Caco-2 (cell line): Measurements from ENCODE around the gene CD40. TPM values are rescaled to one million over a fixed set of nuclear protein-coding genes. Genes with fewer than 3 reads are reported as not detected.

Experiments
- BruUV-seq: library from RNA; stranded (reverse); fragments of 400-500 nt; replicated peaks from 2 replicates; lab custom pipeline; 2021; lab: Mats Ljungman, UMichigan
- CTCF ChIA-PET: fragments of 300-600 bp; sonication (Branson Sonifier 250); formaldehyde crosslinking; loops from one replicate; lab custom pipeline; 2022; ENCODE audit warnings: antibody characterized with exemption; lab: Charles Lee
- POLR2A ChIA-PET: fragments of 300-600 bp; sonication (Branson Sonifier 250); formaldehyde crosslinking; loops from one replicate; lab custom pipeline; 2022; ENCODE audit warnings: antibody characterized with exemption; lab: Charles Lee
- DNase-seq, 2 experiments: peaks; one replicate each; pipeline versions ENCODE4 v3.0.0 to v3.0.0-alpha.2; 2020 to 2022
- H3K27me3 ChIP-seq: replicated peaks from 2 replicates; pipeline ENCODE4 v1.6.0; 2011; ENCODE audit warnings: low read length; ENCODE audit not compliant: control insufficient read depth, insufficient read depth
- H3K36me3 ChIP-seq: 2 replicates; pipeline ENCODE4 v1.5.1; 2011; ENCODE audit warnings: low read length; ENCODE audit not compliant: control insufficient read depth, insufficient read depth
- H3K4me1 ChIP-seq: fragments of 250-450 bp; sonication (Bioruptor Pico); 2 replicates; pipeline ENCODE4 v1.5.1; 2020; ENCODE audit warnings: mild to moderate bottlenecking
- H3K4me3 ChIP-seq: 2 replicates; pipeline ENCODE4 v1.5.1; 2011; ENCODE audit warnings: low read depth, mild to moderate bottlenecking, control low read depth, low read length
- H3K9me3 ChIP-seq: fragments of 250-450 bp; sonication (Bioruptor Pico); 2 replicates; pipeline ENCODE4 v1.5.1; 2020; ENCODE audit warnings: mild to moderate bottlenecking, moderate library complexity
- H3K27ac Mint-ChIP-seq: one replicate; pipeline ENCODE4 v1.8.0; 2022; ENCODE audit warnings: mixed read lengths; ENCODE audit not compliant: unreplicated experiment
- H3K27me3 Mint-ChIP-seq: one replicate; pipeline ENCODE4 v1.8.0; 2022; ENCODE audit warnings: mixed read lengths; ENCODE audit not compliant: insufficient read depth, unreplicated experiment
- H3K36me3 Mint-ChIP-seq: one replicate; pipeline ENCODE4 v1.8.0; 2022; ENCODE audit warnings: mild to moderate bottlenecking, mixed read lengths; ENCODE audit not compliant: insufficient read depth, unreplicated experiment
- H3K4me1 Mint-ChIP-seq: one replicate; pipeline ENCODE4 v1.8.0; 2022; ENCODE audit warnings: low read depth, mixed read lengths; ENCODE audit not compliant: unreplicated experiment
- H3K4me3 Mint-ChIP-seq: one replicate; pipeline ENCODE4 v1.8.0; 2022; ENCODE audit warnings: mild to moderate bottlenecking, moderate library complexity, mixed read lengths; ENCODE audit not compliant: unreplicated experiment
- H3K9me3 Mint-ChIP-seq: one replicate; pipeline ENCODE4 v1.8.0; 2022; ENCODE audit warnings: mixed read lengths; ENCODE audit not compliant: unreplicated experiment
- intact Hi-C: fragments of 100-400 bp; cut with micrococcal nuclease; formaldehyde crosslinking; loops from one replicate; pipeline ENCODE4 v1.10.0; 2022; ENCODE audit not compliant: unreplicated experiment
- total RNA-seq: library from RNA; stranded (reverse); gene quantifications from 2 replicates; pipeline ENCODE4 v1.2.3, GENCODE V29; 2022
- TF ChIP-seq, protein P1 (sequence below), 2 experiments: fragments of 200-600 bp in 1 of 2; IDR thresholded peaks; 1 replicate in 1 of 2; 2 replicates in 1 of 2; pipeline versions ENCODE4 v1.5.1 to v1.8.0; 2011 to 2022; ENCODE audit warnings: antibody characterized with exemption in 1 of 2, control low read depth in 1 of 2, inconsistent platforms in 1 of 2, low read depth in 1 of 2, low read length in 1 of 2, mild to moderate bottlenecking in 1 of 2, moderate library complexity in 1 of 2; ENCODE audit not compliant: insufficient read depth in 1 of 2, severe bottlenecking in 1 of 2, unreplicated experiment in 1 of 2

Gene CD40
- total RNA-seq, 1 experiment from 2014 or later: not detected

DNA sequence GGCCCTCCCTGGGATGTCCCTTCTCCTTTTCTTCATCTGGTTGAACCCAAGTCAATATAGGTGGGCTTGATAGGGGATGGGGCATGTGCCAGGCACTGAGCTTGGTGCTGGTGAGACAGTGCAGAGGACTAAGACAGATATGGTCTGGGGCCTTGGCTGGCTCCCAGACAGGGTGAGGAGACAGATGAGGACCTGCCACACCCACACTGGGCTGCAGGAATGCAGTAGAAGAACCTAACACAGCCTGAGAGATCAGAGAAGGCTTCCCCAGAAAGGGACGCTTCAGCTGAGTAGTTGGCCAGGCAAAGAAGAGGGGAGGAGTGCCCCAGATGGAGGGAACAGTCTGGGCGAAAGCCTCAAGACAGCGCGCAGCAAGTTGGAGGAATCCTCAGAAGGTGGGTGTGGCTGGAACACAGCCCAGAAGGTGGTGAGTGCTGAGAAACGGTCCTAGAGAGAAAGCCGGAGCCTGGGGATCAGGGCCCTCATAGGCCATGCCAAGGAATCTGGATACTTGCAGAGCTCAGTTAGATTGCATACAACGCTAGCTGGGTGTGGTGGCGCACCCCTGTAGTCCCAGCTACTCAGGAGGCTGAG is 26.4 kb downstream of the CD40 start:
- no peak for DNase-seq
- intact Hi-C loops: no loop called here
- TF ChIP-seq, protein P1, sequence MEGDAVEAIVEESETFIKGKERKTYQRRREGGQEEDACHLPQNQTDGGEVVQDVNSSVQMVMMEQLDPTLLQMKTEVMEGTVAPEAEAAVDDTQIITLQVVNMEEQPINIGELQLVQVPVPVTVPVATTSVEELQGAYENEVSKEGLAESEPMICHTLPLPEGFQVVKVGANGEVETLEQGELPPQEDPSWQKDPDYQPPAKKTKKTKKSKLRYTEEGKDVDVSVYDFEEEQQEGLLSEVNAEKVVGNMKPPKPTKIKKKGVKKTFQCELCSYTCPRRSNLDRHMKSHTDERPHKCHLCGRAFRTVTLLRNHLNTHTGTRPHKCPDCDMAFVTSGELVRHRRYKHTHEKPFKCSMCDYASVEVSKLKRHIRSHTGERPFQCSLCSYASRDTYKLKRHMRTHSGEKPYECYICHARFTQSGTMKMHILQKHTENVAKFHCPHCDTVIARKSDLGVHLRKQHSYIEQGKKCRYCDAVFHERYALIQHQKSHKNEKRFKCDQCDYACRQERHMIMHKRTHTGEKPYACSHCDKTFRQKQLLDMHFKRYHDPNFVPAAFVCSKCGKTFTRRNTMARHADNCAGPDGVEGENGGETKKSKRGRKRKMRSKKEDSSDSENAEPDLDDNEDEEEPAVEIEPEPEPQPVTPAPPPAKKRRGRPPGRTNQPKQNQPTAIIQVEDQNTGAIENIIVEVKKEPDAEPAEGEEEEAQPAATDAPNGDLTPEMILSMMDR (IDR thresholded peaks at IDR 0.05; ENCODE audit: insufficient read depth in 1 of 2, low read depth in 1 of 2, low read length in 1 of 2, severe bottlenecking in 1 of 2, unreplicated experiment in 1 of 2): no peak
- no peaks in the 10 kb centered on the region for H3K9me3 ChIP-seq
- Mint-ChIP-seq H3K4me3 (no peak overlapping the region), H3K27ac (no peak overlapping the region), H3K27me3 (peaks cover 35% of the 10 kb centered on the region), H3K36me3 (no peaks in the 10 kb centered on the region), H3K4me1 (no peaks in the 10 kb centered on the region), H3K9me3 (no peaks in the 10 kb centered on the region)
- H3K4me1 ChIP-seq: no peaks in the 10 kb centered on the region
- CTCF ChIA-PET: interaction anchor here (1.2 kb wide), 1 partner anchor 13 kb away, joined by 3 read pairs; no protein-coding TSS in a partner anchor
- no TSS peak for BruUV-seq
- POLR2A ChIA-PET: no interaction called here
- H3K4me3 ChIP-seq: no peak overlapping the region
- peaks cover 3% of the 10 kb centered on the region; the same call in 1 of the 2 replicates for H3K27me3 ChIP-seq
- H3K36me3 ChIP-seq: no peaks in the 10 kb centered on the region

DNA sequence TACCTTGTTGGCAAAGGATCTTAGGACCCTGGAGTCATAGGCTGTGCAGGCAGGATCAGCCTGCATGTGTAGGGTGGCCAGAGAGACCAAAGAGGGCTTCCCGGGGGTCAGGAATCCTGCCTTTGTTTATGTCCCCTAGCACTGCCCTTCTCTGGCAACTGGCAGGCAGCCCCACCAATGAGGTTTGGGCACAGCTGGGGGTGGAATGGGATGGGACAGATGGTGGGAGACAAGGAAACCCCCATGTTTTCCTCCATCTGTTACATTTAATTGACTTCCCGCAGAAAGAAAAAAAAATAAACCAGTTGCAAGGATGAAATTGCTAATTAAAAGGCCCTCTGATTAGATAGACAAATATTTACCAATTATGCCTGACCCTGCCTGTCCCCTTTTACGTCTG is 27.6 kb downstream of the CD40 start:
- Mint-ChIP-seq H3K4me3 (no peak overlapping the region), H3K27ac (no peak overlapping the region), H3K36me3 (no peaks in the 10 kb centered on the region), H3K4me1 (no peaks in the 10 kb centered on the region), H3K9me3 (no peaks in the 10 kb centered on the region), H3K27me3 (peaks cover 30% of the 10 kb centered on the region)
- H3K27me3 ChIP-seq: peaks cover 3% of the 10 kb centered on the region; the same call in 1 of the 2 replicates
- intact Hi-C loops: no loop called here
- no peaks in the 10 kb centered on the region for H3K9me3 ChIP-seq
- H3K36me3 ChIP-seq: no peaks in the 10 kb centered on the region
- ChIA-PET POLR2A (no interaction called here), CTCF (interaction anchor here (0.9 to 1.2 kb wide), 2 partner anchors 11 to 14 kb away, joined by 3 read pairs; no protein-coding TSS in a partner anchor)
- TF ChIP-seq, protein P1 (IDR thresholded peaks at IDR 0.05; ENCODE audit: insufficient read depth in 1 of 2, low read depth in 1 of 2, low read length in 1 of 2, severe bottlenecking in 1 of 2, unreplicated experiment in 1 of 2): no peak
- no peak overlapping the region for H3K4me3 ChIP-seq
- no peaks in the 10 kb centered on the region for H3K4me1 ChIP-seq
- no TSS peak for BruUV-seq
- DNase-seq: no peak

DNA sequence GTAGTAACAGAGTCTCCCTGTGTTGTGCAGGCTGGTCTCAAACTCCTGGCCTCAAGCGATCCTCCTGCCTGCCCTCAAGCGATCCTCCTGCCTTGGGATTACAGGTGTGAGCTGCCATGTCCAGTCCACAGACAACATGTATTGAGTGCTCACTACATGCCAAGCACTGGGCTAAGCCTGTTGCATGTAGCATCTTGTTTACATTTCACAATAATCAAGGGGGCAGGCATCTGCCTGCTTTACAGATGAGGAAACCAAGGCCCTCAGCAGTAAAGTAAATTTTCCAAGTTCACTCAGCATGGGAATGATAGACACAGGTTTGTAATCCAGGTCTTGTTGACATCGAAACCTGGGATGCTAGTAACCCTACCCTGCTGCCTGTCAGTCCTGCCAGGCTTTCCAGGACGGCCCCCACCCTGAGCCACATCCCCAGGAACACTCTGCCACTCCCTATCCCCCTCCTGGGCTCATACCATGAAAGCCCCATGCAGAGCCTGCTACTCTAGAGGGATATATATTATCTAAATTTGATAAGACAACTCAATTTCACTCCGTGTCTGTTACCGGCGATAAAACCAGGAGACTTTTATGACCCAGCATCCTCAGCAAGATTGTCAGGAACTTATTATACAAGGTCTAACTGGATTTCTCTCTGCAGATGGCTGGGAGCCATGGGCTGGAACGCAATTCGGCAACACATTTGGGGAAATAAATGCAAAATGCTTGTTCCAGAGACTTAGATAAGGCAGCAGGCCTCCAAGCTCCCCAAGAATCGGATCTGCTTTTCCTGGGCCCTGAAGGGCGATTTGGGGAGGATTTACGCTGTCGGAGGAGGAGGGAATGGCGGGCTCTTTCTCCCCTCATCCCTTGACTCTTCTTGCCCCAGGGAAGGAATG is 30.4 kb downstream of the CD40 start:
- Histone ChIP-seq H3K9me3 (no peaks in the 10 kb centered on the region), H3K4me1 (no peaks in the 10 kb centered on the region), H3K36me3 (no peaks in the 10 kb centered on the region), H3K27me3 (peaks cover 1% of the 10 kb centered on the region; the same call in 1 of the 2 replicates), H3K4me3 (no peak overlapping the region)
- no peak for DNase-seq
- intact Hi-C loops: no loop called here
- no peak overlapping the region for H3K27ac Mint-ChIP-seq
- no peaks in the 10 kb centered on the region for H3K4me1 Mint-ChIP-seq
- no peaks in the 10 kb centered on the region for H3K36me3 Mint-ChIP-seq
- POLR2A ChIA-PET: no interaction called here
- no peak overlapping the region for H3K4me3 Mint-ChIP-seq
- CTCF ChIA-PET: interaction anchor here (0.9 kb wide), 1 partner anchor 150 kb away, joined by 3 read pairs; no protein-coding TSS in a partner anchor
- H3K9me3 Mint-ChIP-seq: no peaks in the 10 kb centered on the region
- peaks cover 13% of the 10 kb centered on the region for H3K27me3 Mint-ChIP-seq
- no TSS peak for BruUV-seq
- TF ChIP-seq, protein P1 (IDR thresholded peaks at IDR 0.05; ENCODE audit: insufficient read depth in 1 of 2, low read depth in 1 of 2, low read length in 1 of 2, severe bottlenecking in 1 of 2, unreplicated experiment in 1 of 2): no peak
